Adrenal gland (tissue), 5 donors: ENCODE measurements around the gene ERV3-1.

ENCODE experiments used
- CTCF ChIP-seq, 6 experiments: fragments of 450-650 bp in 4 of 6; fragments of 200-600 bp in 2 of 6; sonication (generic) in 1 of 6; IDR thresholded peaks; 1 replicate in 5 of 6; 2 replicates in 1 of 6; pipeline versions ENCODE4 v1.5.1 to v1.8.0; 2016 to 2021; ENCODE audit warnings: antibody characterized with exemption in 6 of 6, mild to moderate bottlenecking in 2 of 6, moderate library complexity in 1 of 6
- POLR2A ChIP-seq, 2 donors: fragments of 450-650 bp; IDR thresholded peaks; one replicate each; pipeline ENCODE4 v1.6.1; 2017; ENCODE audit warnings: antibody characterized with exemption in 2 of 2, mild to moderate bottlenecking in 2 of 2, moderate library complexity in 1 of 2
- donor health status: DM: no; HTN: no; CAD: no.

- TF ChIP-seq CTCF (IDR thresholded peaks at IDR 0.05), result no peak
- no peak for TF ChIP-seq POLR2A (IDR thresholded peaks at IDR 0.05)
Observed at GRCh38 chr7:64945503-64946175, 60.8 kb downstream of the ERV3-1 start.
